Astrocyte (in vitro differentiated cells and primary cell): ENCODE results near the gene AKAP13.

Experiments used
- EZH2 ChIP-seq: IDR thresholded peaks from 2 replicates; pipeline ENCODE4 v1.6.1; 2012; ENCODE audit warnings: mild to moderate bottlenecking, low read length, inconsistent platforms; ENCODE audit not compliant: insufficient read depth
- TF ChIP-seq, protein P1 (sequence below): IDR thresholded peaks from 2 replicates; pipeline ENCODE4 v1.5.1; 2011; ENCODE audit warnings: low read depth, mild to moderate bottlenecking, inconsistent platforms, low read length, moderate library complexity; ENCODE audit not compliant: insufficient read depth

DNA sequence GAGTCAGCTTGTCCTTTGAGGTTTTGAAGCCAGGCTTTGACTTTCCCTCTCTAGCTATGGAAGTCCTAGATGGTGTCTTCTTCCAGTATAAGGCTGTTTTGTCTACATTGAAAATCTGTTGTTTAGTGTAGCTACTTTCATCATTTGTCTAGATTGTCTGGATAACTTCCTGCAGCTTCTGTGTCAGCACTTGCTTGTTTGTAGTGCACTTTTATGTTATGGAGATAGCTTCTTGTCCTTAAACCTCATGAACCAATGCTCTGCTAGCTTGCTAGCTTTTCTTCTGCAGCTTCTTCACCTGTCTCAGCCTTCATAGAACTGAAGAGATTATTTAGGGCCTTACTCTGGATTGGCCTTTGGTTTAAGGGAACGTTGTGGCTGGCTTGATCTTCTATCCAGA lies 43.8 kb downstream of the AKAP13 start:
- TF ChIP-seq, protein P1, sequence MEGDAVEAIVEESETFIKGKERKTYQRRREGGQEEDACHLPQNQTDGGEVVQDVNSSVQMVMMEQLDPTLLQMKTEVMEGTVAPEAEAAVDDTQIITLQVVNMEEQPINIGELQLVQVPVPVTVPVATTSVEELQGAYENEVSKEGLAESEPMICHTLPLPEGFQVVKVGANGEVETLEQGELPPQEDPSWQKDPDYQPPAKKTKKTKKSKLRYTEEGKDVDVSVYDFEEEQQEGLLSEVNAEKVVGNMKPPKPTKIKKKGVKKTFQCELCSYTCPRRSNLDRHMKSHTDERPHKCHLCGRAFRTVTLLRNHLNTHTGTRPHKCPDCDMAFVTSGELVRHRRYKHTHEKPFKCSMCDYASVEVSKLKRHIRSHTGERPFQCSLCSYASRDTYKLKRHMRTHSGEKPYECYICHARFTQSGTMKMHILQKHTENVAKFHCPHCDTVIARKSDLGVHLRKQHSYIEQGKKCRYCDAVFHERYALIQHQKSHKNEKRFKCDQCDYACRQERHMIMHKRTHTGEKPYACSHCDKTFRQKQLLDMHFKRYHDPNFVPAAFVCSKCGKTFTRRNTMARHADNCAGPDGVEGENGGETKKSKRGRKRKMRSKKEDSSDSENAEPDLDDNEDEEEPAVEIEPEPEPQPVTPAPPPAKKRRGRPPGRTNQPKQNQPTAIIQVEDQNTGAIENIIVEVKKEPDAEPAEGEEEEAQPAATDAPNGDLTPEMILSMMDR: no peak
- TF ChIP-seq EZH2: no peak
